Measurements from ENCODE around the gene DNAH11. TPM values are rescaled to one million over a fixed set of nuclear protein-coding genes. Genes with fewer than 3 reads are reported as not detected.

The DNAH11 gene
- total RNA-seq, 3 donors from 2014 or later: 0.32 to 2.2 (median 0.33) TPM

DNA sequence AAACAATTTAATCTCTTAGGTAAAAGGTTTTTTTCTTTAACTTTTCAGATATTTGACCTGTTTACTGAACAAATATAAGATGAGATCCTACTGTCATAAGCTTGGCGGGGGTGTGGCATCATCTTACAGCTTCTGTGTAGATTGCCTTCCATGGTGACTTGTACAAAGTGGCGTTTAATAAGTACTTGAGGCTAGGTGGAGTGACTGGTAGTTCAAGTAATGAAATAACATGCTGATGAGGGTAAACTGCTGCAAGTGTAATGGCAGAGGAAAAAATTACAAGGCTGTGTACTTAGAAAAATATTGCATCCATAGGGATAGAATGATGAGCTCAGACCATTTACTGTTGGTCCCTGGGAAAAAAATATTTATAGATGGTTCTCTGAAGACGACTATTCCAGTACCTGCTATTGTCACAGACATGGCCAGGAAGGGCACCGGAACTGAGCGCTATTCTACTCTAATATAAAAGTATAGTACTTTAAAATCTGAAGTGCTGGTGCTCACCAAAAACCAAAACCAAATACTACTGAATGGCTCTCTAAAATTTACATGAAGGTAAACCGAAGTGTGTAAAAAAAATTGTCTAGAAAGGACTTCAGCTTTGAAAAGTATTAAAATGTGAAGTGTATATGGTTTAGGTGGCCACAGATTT, 42.4 kb downstream of the DNAH11 start:
- Histone ChIP-seq H3K4me3 (no peak overlapping the region), H3K27ac (no peak overlapping the region), H3K9me3 (peaks cover 0 to 6% of the 10 kb centered on the region in 2 donors), H3K4me1 (no peaks in the 10 kb centered on the region), H3K36me3 (no peaks in the 10 kb centered on the region), H3K27me3 (no peaks in the 10 kb centered on the region)
- TF ChIP-seq, protein P1, sequence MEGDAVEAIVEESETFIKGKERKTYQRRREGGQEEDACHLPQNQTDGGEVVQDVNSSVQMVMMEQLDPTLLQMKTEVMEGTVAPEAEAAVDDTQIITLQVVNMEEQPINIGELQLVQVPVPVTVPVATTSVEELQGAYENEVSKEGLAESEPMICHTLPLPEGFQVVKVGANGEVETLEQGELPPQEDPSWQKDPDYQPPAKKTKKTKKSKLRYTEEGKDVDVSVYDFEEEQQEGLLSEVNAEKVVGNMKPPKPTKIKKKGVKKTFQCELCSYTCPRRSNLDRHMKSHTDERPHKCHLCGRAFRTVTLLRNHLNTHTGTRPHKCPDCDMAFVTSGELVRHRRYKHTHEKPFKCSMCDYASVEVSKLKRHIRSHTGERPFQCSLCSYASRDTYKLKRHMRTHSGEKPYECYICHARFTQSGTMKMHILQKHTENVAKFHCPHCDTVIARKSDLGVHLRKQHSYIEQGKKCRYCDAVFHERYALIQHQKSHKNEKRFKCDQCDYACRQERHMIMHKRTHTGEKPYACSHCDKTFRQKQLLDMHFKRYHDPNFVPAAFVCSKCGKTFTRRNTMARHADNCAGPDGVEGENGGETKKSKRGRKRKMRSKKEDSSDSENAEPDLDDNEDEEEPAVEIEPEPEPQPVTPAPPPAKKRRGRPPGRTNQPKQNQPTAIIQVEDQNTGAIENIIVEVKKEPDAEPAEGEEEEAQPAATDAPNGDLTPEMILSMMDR (IDR thresholded peaks at IDR 0.05): no peak
- TF ChIP-seq POLR2A (IDR thresholded peaks at IDR 0.05) (no peak), POLR2AphosphoS5 (IDR thresholded peaks at IDR 0.05) (no peak)
- no peak for DNase-seq (ENCODE audit: low spot score in 2 of 2)
- intact Hi-C loops (cut with DNase I; ENCODE audit: low total_unique reads): no loop called here

- H3K4me3 ChIP-seq: no peak overlapping the region
- no peak overlapping the region for H3K27ac ChIP-seq
- no peak for DNase-seq (ENCODE audit: low spot score in 2 of 2)
- H3K36me3 ChIP-seq: no peaks in the 10 kb centered on the region
- intact Hi-C loops (cut with DNase I; ENCODE audit: low total_unique reads): no loop called here
- TF ChIP-seq POLR2A (IDR thresholded peaks at IDR 0.05) (no peak), POLR2AphosphoS5 (IDR thresholded peaks at IDR 0.05) (no peak)
- TF ChIP-seq, protein P1 (IDR thresholded peaks at IDR 0.05): no peak
- no peaks in the 10 kb centered on the region for H3K4me1 ChIP-seq
- H3K27me3 ChIP-seq: no peaks in the 10 kb centered on the region
- peaks cover 0 to 6% of the 10 kb centered on the region in 2 donors for H3K9me3 ChIP-seq
These were observed 44.4 kb downstream of the DNAH11 start for GRCh38 chr7:21587139-21587784.

GRCh38 chr7:21596801-21597200, 54.0 kb downstream of the DNAH11 start:
- intact Hi-C loops (cut with DNase I; ENCODE audit: low total_unique reads): no loop called here
- DNase-seq (ENCODE audit: low spot score in 2 of 2): no peak

GRCh38 chr7:21603462-21603861, 60.6 kb downstream of the DNAH11 start:
- H3K4me1 ChIP-seq: no peaks in the 10 kb centered on the region
- H3K36me3 ChIP-seq: no peaks in the 10 kb centered on the region
- no peak for DNase-seq (ENCODE audit: low spot score in 2 of 2)
- H3K4me3 ChIP-seq: no peak overlapping the region
- intact Hi-C loops (cut with DNase I; ENCODE audit: low total_unique reads): no loop called here
- no peaks in the 10 kb centered on the region for H3K9me3 ChIP-seq
- TF ChIP-seq POLR2A (IDR thresholded peaks at IDR 0.05): no peak
- TF ChIP-seq, protein P1 (IDR thresholded peaks at IDR 0.05): no peak
- TF ChIP-seq POLR2AphosphoS5 (IDR thresholded peaks at IDR 0.05): no peak
- H3K27me3 ChIP-seq: no peaks in the 10 kb centered on the region
- H3K27ac ChIP-seq: no peak overlapping the region

More at GRCh38 chr7:21596801-21597200, 54.0 kb downstream of the DNAH11 start:
- Histone ChIP-seq H3K27me3 (no peaks in the 10 kb centered on the region), H3K36me3 (no peaks in the 10 kb centered on the region), H3K4me1 (no peaks in the 10 kb centered on the region), H3K9me3 (no peaks in the 10 kb centered on the region), H3K27ac (no peak overlapping the region), H3K4me3 (no peak overlapping the region)
- TF ChIP-seq POLR2AphosphoS5 (IDR thresholded peaks at IDR 0.05) (no peak), POLR2A (IDR thresholded peaks at IDR 0.05) (no peak)
- TF ChIP-seq, protein P1 (IDR thresholded peaks at IDR 0.05): no peak

GRCh38 chr7:21603972-21604749, 61.3 kb downstream of the DNAH11 start:
- no peaks in the 10 kb centered on the region for H3K36me3 ChIP-seq
- H3K4me3 ChIP-seq: no peak overlapping the region
- H3K27me3 ChIP-seq: no peaks in the 10 kb centered on the region
- TF ChIP-seq, protein P1 (IDR thresholded peaks at IDR 0.05): no peak
- TF ChIP-seq POLR2AphosphoS5 (IDR thresholded peaks at IDR 0.05) (no peak), POLR2A (IDR thresholded peaks at IDR 0.05) (no peak)
- no peak for DNase-seq (ENCODE audit: low spot score in 2 of 2)
- no peaks in the 10 kb centered on the region for H3K9me3 ChIP-seq
- intact Hi-C loops (cut with DNase I; ENCODE audit: low total_unique reads): no loop called here
- no peaks in the 10 kb centered on the region for H3K4me1 ChIP-seq
- no peak overlapping the region for H3K27ac ChIP-seq
